Stimulated activated CD4-positive, alpha-beta T cell treated with anti-CD3 and anti-CD28 coated beads, Interleukin-15, amount 100 ng/mL, for 1 hour (primary cell): Measurements from ENCODE around the gene KRTAP4-6.
"Not testable (repeated sequence)": the region's sequence is repeated elsewhere in the genome, so short reads cannot be mapped to it uniquely, and the experiment has no call there.

ENCODE experiments used
- DNase-seq, 2 donors: peaks; one replicate each; pipeline ENCODE4 v3.0.0-alpha.2; 2020; ENCODE audit warnings: low read depth in 1 of 2, low spot score in 1 of 2

Gene KRTAP4-6

GRCh38 chr17:41107941-41108450 is 32.3 kb downstream of the KRTAP4-6 start:
- DNase-seq: no peak

- not testable (repeated sequence) for DNase-seq
These were observed 35.0 kb downstream of the KRTAP4-6 start, which contains the start of gene KRTAP4-9 for GRCh38 chr17:41105347-41105746. Gene KRTAP4-9 (plus strand): TSS chr17:41105389. CDS start chr17:41105389, 0 bp downstream.

GRCh38 chr17:41104386-41105038 is 35.8 kb downstream of the KRTAP4-6 start:
- not testable (repeated sequence) for DNase-seq

- no peak for DNase-seq
These were observed 36.4 kb downstream of the KRTAP4-6 start for GRCh38 chr17:41103896-41104295.

- no peak for DNase-seq
These were observed 38.6 kb downstream of the KRTAP4-6 start, which contains the start of gene KRTAP4-16 for GRCh38 chr17:41101586-41102259. Gene KRTAP4-16 (minus strand): TSS chr17:41102209. CDS start chr17:41102209, 0 bp downstream.

GRCh38 chr17:41099682-41100480 is 40.5 kb downstream of the KRTAP4-6 start:
- not testable (repeated sequence) for DNase-seq

- DNase-seq: no peak
These were observed 41.9 kb downstream of the KRTAP4-6 start for GRCh38 chr17:41098481-41098880.

- DNase-seq: no peak
These were observed 42.3 kb downstream of the KRTAP4-6 start, which contains the start of gene KRTAP4-8 for GRCh38 chr17:41098042-41098441. Gene KRTAP4-8 (minus strand): TSS chr17:41098142. CDS start chr17:41098084, 58 bp downstream.

- DNase-seq: no peak
These were observed 44.3 kb downstream of the KRTAP4-6 start for GRCh38 chr17:41096055-41096454.
